K562 (cell line): ENCODE measurements around the gene TTC33. TPM values are rescaled to one million over a fixed set of nuclear protein-coding genes. Genes with fewer than 3 reads are reported as not detected.

ENCODE experiments used
- ELF4 ChIP-seq: fragments of 450-650 bp; formaldehyde crosslinking; IDR thresholded peaks from 2 replicates; pipeline ENCODE4 v1.4.0; 2022; ENCODE audit warnings: missing genetic modification characterization
- ZNF217 ChIP-seq: sonication (generic); formaldehyde crosslinking; IDR thresholded peaks from 2 replicates; pipeline ENCODE4 v1.8.0; 2022; ENCODE audit warnings: mild to moderate bottlenecking, missing genetic modification reagents
- ZNF224 ChIP-seq: sonication (generic); formaldehyde crosslinking; IDR thresholded peaks from 2 replicates; pipeline ENCODE4 v1.8.0; 2022; ENCODE audit warnings: mild to moderate bottlenecking, missing genetic modification reagents
- polyA plus RNA-seq, 8 experiments: library from polyadenylated mRNA; depleted of rRNA in 4 of 8; stranded (reverse) in 5 of 8; unstranded in 3 of 8; fragments of >200 nt; fragmentation: Nextera tagmentation in 2 of 8; fragmentation: Illumina TruSeq in 1 of 8; extraction: Ambion mirVana in 2 of 8; extraction: Trizol in 1 of 8; gene quantifications; 2 replicates each; pipeline versions ENCODE4 v1.2.1 to v1.2.3, GENCODE V29; 2011 to 2014; ENCODE audit warnings: inconsistent platforms in 1 of 8, missing spikeins in 1 of 8
- total RNA-seq, 7 experiments: library from RNA; depleted of rRNA in 6 of 7; stranded (reverse); fragments of >200 nt in 6 of 7; fragmentation: Illumina TruSeq in 2 of 7; extraction: Trizol in 2 of 7; gene quantifications; 2 replicates each; pipeline versions ENCODE4 v1.2.1 to v1.2.3, GENCODE V29; 2011 to 2021; ENCODE audit warnings: low replicate concordance in 1 of 7
- TF ChIP-seq, protein P1 (sequence below): fragments of 450-650 bp; IDR thresholded peaks from 2 replicates; pipeline ENCODE4 v1.6.1; 2016; ENCODE audit warnings: low read depth
- TF ChIP-seq, protein P2 (sequence below): IDR thresholded peaks from 2 replicates; pipeline ENCODE4 v1.6.1; 2011; ENCODE audit warnings: borderline replicate concordance, low read depth, mild to moderate bottlenecking, moderate library complexity, low read length; ENCODE audit not compliant: insufficient read depth, poor library complexity, severe bottlenecking
- TF ChIP-seq, protein P3 (sequence below): sonication (generic); formaldehyde crosslinking; IDR thresholded peaks from 2 replicates; pipeline ENCODE4 v1.8.0; 2022; ENCODE audit warnings: missing genetic modification reagents, mild to moderate bottlenecking, moderate library complexity, borderline replicate concordance

The TTC33 gene
- total and polyA plus RNA-seq, 9 of the 15 experiments (the other 6 are each of a cell fraction or from before 2014, with no cell fraction given) = 11.5 to 24.9 (median 21.1) TPM

DNA sequence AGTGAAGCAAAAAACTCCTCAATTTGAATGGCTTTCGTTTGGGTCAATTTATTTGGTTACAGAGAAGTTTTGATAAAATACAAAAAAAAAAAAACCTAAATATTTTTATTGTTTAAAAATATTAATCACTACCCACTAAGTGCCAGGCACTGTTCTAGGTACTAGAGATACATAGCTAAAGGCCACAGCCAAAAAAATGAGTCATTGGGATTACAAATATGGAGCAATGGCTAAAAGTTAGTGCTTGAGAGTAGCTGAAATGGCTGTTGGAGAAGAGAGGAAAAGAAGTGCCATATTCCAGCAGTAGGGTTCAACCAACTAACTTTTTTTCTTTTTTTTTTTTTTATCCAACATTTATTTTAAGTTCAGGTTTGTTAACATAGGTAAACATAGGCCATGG lies 206.1 kb downstream of the TTC33 start (continued):
- TF ChIP-seq, protein P1, sequence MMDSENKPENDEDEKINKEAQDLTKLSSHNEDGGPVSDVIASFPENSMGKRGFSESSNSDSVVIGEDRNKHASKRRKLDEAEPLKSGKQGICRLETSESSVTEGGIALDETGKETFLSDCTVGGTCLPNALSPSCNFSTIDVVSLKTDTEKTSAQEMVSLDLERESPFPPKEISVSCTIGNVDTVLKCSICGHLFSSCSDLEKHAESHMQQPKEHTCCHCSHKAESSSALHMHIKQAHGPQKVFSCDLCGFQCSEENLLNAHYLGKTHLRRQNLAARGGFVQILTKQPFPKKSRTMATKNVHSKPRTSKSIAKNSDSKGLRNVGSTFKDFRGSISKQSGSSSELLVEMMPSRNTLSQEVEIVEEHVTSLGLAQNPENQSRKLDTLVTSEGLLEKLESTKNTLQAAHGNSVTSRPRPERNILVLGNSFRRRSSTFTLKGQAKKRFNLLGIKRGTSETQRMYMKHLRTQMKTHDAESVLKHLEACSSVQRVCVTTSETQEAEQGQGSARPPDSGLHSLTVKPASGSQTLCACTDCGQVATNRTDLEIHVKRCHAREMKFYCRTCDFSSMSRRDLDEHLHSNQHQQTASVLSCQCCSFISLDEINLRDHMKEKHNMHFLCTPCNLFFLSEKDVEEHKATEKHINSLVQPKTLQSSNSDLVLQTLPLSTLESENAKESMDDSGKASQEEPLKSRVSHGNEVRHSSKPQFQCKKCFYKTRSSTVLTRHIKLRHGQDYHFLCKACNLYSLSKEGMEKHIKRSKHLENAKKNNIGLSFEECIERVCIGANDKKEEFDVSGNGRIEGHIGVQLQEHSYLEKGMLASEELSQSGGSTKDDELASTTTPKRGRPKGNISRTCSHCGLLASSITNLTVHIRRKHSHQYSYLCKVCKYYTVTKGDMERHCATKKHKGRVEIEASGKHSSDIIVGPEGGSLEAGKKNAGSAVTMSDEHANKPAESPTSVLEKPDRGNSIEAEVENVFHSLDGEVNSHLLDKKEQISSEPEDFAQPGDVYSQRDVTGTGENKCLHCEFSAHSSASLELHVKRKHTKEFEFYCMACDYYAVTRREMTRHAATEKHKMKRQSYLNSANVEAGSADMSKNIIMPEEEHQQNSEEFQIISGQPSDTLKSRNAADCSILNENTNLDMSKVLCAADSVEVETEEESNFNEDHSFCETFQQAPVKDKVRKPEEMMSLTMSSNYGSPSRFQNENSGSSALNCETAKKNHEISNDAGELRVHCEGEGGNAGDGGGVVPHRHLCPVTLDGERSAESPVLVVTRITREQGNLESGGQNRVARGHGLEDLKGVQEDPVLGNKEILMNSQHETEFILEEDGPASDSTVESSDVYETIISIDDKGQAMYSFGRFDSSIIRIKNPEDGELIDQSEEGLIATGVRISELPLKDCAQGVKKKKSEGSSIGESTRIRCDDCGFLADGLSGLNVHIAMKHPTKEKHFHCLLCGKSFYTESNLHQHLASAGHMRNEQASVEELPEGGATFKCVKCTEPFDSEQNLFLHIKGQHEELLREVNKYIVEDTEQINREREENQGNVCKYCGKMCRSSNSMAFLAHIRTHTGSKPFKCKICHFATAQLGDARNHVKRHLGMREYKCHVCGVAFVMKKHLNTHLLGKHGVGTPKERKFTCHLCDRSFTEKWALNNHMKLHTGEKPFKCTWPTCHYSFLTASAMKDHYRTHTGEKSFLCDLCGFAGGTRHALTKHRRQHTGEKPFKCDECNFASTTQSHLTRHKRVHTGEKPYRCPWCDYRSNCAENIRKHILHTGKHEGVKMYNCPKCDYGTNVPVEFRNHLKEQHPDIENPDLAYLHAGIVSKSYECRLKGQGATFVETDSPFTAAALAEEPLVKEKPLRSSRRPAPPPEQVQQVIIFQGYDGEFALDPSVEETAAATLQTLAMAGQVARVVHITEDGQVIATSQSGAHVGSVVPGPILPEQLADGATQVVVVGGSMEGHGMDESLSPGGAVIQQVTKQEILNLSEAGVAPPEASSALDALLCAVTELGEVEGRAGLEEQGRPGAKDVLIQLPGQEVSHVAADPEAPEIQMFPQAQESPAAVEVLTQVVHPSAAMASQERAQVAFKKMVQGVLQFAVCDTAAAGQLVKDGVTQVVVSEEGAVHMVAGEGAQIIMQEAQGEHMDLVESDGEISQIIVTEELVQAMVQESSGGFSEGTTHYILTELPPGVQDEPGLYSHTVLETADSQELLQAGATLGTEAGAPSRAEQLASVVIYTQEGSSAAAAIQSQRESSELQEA = no peak
- TF ChIP-seq, protein P2, sequence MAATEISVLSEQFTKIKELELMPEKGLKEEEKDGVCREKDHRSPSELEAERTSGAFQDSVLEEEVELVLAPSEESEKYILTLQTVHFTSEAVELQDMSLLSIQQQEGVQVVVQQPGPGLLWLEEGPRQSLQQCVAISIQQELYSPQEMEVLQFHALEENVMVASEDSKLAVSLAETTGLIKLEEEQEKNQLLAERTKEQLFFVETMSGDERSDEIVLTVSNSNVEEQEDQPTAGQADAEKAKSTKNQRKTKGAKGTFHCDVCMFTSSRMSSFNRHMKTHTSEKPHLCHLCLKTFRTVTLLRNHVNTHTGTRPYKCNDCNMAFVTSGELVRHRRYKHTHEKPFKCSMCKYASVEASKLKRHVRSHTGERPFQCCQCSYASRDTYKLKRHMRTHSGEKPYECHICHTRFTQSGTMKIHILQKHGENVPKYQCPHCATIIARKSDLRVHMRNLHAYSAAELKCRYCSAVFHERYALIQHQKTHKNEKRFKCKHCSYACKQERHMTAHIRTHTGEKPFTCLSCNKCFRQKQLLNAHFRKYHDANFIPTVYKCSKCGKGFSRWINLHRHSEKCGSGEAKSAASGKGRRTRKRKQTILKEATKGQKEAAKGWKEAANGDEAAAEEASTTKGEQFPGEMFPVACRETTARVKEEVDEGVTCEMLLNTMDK = no peak
- TF ChIP-seq, protein P3, sequence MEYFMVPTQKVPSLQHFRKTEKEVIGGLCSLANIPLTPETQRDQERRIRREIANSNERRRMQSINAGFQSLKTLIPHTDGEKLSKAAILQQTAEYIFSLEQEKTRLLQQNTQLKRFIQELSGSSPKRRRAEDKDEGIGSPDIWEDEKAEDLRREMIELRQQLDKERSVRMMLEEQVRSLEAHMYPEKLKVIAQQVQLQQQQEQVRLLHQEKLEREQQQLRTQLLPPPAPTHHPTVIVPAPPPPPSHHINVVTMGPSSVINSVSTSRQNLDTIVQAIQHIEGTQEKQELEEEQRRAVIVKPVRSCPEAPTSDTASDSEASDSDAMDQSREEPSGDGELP (CRISPR knock-in tag) = no peak
- TF ChIP-seq ZNF224 (CRISPR knock-in tag) (no peak), ZNF217 (no peak), ELF4 (no peak)
